Lower leg skin (tissue), 4 donors: ENCODE results near the gene GASK1A. TPM values are rescaled to one million over a fixed set of nuclear protein-coding genes. Genes with fewer than 3 reads are reported as not detected.

Experiments
- DNase-seq, 2 donors: peaks; one replicate each; pipeline ENCODE4 v3.0.0-alpha.2; 2019; ENCODE audit warnings: low spot score in 2 of 2
- H3K4me3 ChIP-seq: fragments of 200-600 bp; sonication (generic); 2 replicates; pipeline ENCODE4 v1.5.1; 2017; ENCODE audit warnings: mild to moderate bottlenecking, low read depth; ENCODE audit not compliant: poor library complexity, severe bottlenecking
- CTCF ChIP-seq, 3 donors: fragments of 450-650 bp; IDR thresholded peaks; one replicate each; pipeline ENCODE4 v1.5.1; 2016; ENCODE audit warnings: antibody characterized with exemption in 3 of 3, mild to moderate bottlenecking in 3 of 3, moderate library complexity in 2 of 3
- POLR2A ChIP-seq, 2 donors: fragments of 450-650 bp; IDR thresholded peaks; one replicate each; pipeline ENCODE4 v1.6.1; 2016 to 2017; ENCODE audit warnings: antibody characterized with exemption in 2 of 2, mild to moderate bottlenecking in 1 of 2, moderate library complexity in 1 of 2
- WGBS, 2 donors: methylation state at CpG; one replicate each; pipeline ENCODE4 v1.1.5; 2018; 5-methylcytosine and 5-hydroxymethylcytosine counted together
- intact Hi-C: fragments of 100-400 bp; cut with DNase I; formaldehyde crosslinking; loops from one replicate; pipeline ENCODE4 v1.15.0; 2023; ENCODE audit warnings: low total_unique reads
- total RNA-seq, 4 donors: library from RNA; depleted of rRNA; stranded (reverse); fragments of >200 nt; gene quantifications; one replicate each; pipeline ENCODE4 v1.1.0, GENCODE V29; 2016

GASK1A gene
- 1 to 10 TPM; 1.4 to 5.6 (median 3.3) TPM for total RNA-seq

- TF ChIP-seq CTCF (IDR thresholded peaks at IDR 0.05) (no peak), POLR2A (IDR thresholded peaks at IDR 0.05) (no peak)
Observed at GRCh38 chr3:42979044-42979972, at the start of gene GASK1A. TSS of gene GASK1A (plus strand) at chr3:42979311. CDS start at chr3:42979643, 332 bp downstream.

GRCh38 chr3:42934111-42934510 lies 45.0 kb upstream of the GASK1A start:
- 86 to 88% methylated on average over 5 of the region's 5 CpGs for WGBS, 2 donors
- DNase-seq, result no peak
- no peak overlapping the region for H3K4me3 ChIP-seq
- no peak for TF ChIP-seq CTCF (IDR thresholded peaks at IDR 0.05)
- TF ChIP-seq POLR2A (IDR thresholded peaks at IDR 0.05), result no peak
- intact Hi-C loops, result no loop called here

More at GRCh38 chr3:42979044-42979972, at the start of gene GASK1A:
- peak within 1 kb of the TSS; percentile 61 for H3K4me3 ChIP-seq
- peak in 1 of 2 donors; percentile 90 for DNase-seq
- WGBS, 2 donors, result 1 to 4% methylated on average over 47 to 65 of the region's 80 CpGs
- intact Hi-C loops, result no loop called here

- H3K4me3 ChIP-seq, result no peak overlapping the region
- DNase-seq, result no peak
- WGBS, 2 donors, result 61 to 68% methylated on average over 2 of the region's 2 CpGs
- TF ChIP-seq CTCF (IDR thresholded peaks at IDR 0.05) (no peak), POLR2A (IDR thresholded peaks at IDR 0.05) (no peak)
- intact Hi-C loops, result no loop called here
Observed at GRCh38 chr3:42934910-42935309, 44.2 kb upstream of the GASK1A start.

DNA sequence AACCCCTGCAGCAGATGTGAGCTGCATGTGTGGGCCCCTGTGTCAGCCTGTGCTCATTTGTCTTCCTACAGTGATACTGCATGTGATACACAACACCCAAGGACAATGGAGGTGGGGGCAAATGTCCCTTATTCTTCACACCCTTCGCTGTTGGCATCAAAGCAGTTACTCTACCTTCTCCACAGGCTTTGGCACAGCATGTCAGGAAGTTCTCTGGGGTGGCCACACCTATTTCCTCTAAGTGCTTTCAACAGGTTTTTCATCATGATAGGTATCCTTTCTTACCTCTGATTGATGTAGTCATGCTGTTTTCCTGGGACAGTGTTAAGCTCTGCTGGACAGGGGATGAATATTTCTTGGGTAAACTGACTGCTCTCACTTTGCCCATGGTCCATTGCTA lies 43.6 kb upstream of the GASK1A start:
- intact Hi-C loops, result no loop called here
- TF ChIP-seq POLR2A (IDR thresholded peaks at IDR 0.05) (no peak), CTCF (IDR thresholded peaks at IDR 0.05) (no peak)
- WGBS, 2 donors, result 73 to 96% methylated on average over 1 of the region's 1 CpG
- no peak overlapping the region for H3K4me3 ChIP-seq
- no peak for DNase-seq

- no peak overlapping the region for H3K4me3 ChIP-seq
- TF ChIP-seq POLR2A (IDR thresholded peaks at IDR 0.05), result no peak
- TF ChIP-seq CTCF (IDR thresholded peaks at IDR 0.05), result no peak
- intact Hi-C loops, result no loop called here
- WGBS, 2 donors, result 66 to 74% methylated on average over 35 to 43 of the region's 43 CpGs
- peak in 1 of 2 donors; percentile 85 for DNase-seq
Observed at GRCh38 chr3:42936157-42936981, 42.7 kb upstream of the GASK1A start.
